Measurements from ENCODE around the gene NCF2.

NCF2 gene, protein sequence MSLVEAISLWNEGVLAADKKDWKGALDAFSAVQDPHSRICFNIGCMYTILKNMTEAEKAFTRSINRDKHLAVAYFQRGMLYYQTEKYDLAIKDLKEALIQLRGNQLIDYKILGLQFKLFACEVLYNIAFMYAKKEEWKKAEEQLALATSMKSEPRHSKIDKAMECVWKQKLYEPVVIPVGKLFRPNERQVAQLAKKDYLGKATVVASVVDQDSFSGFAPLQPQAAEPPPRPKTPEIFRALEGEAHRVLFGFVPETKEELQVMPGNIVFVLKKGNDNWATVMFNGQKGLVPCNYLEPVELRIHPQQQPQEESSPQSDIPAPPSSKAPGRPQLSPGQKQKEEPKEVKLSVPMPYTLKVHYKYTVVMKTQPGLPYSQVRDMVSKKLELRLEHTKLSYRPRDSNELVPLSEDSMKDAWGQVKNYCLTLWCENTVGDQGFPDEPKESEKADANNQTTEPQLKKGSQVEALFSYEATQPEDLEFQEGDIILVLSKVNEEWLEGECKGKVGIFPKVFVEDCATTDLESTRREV
- long read RNA-seq, transcript NCF2-201 (15 exons, 2,226 nt), result major isoform, 23 of 29 reads
- long read RNA-seq, partial matches to known transcripts, result 0 of 29 reads
- long read RNA-seq, other reads (novel, unspliced or antisense), result 6 of 29 reads

DNA sequence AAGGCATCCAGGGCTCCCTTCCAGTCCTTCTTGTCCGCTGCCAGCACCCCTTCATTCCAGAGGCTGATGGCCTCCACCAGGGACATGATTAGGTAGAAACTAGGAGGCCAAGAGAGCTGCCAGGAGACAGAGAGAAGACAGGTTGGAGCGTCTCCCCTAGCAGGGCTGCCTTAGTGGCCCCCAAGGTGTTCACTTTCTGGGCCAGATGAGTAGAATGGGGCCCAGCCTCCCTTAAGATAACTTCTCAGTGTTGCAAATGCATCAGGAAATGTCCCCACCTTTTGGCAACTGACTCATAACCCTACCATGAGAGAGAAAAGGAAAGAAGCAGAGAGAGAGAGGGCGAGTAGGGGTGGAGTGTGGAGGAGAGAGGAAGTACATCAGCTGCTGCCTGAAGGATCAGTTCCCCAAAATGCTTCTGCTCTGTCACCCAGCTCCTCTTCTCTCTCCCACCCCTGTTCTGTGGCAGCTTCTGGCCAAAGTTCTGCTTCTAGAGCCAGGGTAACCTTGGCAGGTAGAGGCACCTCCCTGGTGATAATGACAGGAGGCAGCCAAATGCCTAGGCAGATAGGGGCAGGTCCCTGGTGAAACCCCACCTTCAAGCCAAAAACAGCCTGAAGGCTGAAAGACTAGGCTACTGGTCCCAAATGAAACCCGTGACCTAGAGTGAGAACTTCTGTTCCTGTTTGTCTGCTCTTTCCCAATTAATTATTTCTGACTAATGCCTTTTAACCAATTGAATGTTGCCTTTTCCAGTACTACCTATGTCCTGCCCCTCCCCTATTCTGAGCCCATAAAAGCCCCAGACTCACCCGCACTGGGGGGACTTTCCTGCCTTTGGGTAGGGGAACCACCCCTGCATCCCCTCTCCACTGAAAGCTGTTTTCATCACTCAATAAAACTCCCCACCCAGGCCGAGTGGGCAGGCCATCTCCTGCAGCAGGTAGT, at the start of gene NCF2:
Gene NCF2 (minus strand): TSS at position 216 of the 948 bp plus-strand sequence. CDS start 130 bp downstream, at position 86.
- peak; percentile 95 to 97 for DNase-seq (ENCODE audit: low read depth in 1 of 2, low spot score in 1 of 2)
- H3K27ac ChIP-seq (replicated peaks), result peak within 1 kb of the TSS; percentile 85
- TF ChIP-seq POLR2AphosphoS5 (IDR thresholded peaks at IDR 0.05; ENCODE audit: low read depth), result peak; percentile 92
- TF ChIP-seq, protein P1, sequence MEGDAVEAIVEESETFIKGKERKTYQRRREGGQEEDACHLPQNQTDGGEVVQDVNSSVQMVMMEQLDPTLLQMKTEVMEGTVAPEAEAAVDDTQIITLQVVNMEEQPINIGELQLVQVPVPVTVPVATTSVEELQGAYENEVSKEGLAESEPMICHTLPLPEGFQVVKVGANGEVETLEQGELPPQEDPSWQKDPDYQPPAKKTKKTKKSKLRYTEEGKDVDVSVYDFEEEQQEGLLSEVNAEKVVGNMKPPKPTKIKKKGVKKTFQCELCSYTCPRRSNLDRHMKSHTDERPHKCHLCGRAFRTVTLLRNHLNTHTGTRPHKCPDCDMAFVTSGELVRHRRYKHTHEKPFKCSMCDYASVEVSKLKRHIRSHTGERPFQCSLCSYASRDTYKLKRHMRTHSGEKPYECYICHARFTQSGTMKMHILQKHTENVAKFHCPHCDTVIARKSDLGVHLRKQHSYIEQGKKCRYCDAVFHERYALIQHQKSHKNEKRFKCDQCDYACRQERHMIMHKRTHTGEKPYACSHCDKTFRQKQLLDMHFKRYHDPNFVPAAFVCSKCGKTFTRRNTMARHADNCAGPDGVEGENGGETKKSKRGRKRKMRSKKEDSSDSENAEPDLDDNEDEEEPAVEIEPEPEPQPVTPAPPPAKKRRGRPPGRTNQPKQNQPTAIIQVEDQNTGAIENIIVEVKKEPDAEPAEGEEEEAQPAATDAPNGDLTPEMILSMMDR (IDR thresholded peaks at IDR 0.05; ENCODE audit: insufficient read depth, low read length), result no peak
- peak; percentile 100 for TF ChIP-seq SPI1 (IDR thresholded peaks at IDR 0.05; ENCODE audit: borderline replicate concordance, low read depth)
- TF ChIP-seq, protein P2, sequence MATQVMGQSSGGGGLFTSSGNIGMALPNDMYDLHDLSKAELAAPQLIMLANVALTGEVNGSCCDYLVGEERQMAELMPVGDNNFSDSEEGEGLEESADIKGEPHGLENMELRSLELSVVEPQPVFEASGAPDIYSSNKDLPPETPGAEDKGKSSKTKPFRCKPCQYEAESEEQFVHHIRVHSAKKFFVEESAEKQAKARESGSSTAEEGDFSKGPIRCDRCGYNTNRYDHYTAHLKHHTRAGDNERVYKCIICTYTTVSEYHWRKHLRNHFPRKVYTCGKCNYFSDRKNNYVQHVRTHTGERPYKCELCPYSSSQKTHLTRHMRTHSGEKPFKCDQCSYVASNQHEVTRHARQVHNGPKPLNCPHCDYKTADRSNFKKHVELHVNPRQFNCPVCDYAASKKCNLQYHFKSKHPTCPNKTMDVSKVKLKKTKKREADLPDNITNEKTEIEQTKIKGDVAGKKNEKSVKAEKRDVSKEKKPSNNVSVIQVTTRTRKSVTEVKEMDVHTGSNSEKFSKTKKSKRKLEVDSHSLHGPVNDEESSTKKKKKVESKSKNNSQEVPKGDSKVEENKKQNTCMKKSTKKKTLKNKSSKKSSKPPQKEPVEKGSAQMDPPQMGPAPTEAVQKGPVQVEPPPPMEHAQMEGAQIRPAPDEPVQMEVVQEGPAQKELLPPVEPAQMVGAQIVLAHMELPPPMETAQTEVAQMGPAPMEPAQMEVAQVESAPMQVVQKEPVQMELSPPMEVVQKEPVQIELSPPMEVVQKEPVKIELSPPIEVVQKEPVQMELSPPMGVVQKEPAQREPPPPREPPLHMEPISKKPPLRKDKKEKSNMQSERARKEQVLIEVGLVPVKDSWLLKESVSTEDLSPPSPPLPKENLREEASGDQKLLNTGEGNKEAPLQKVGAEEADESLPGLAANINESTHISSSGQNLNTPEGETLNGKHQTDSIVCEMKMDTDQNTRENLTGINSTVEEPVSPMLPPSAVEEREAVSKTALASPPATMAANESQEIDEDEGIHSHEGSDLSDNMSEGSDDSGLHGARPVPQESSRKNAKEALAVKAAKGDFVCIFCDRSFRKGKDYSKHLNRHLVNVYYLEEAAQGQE (IDR thresholded peaks at IDR 0.05; ENCODE audit: insufficient replicate concordance, low read depth), result peak; percentile 31
- peak; percentile 19; the same call in 1 of the 2 replicates for TF ChIP-seq GABPA (IDR thresholded peaks at IDR 0.05; ENCODE audit: low read depth)
- peak within 1 kb of the TSS; percentile 37 for H3K4me3 ChIP-seq (replicated peaks; ENCODE audit: insufficient read depth, low read length)
- H3K27me3 ChIP-seq (ENCODE audit: insufficient read depth, poor library complexity, severe bottlenecking), result no peaks in the 10 kb centered on the region

DNA sequence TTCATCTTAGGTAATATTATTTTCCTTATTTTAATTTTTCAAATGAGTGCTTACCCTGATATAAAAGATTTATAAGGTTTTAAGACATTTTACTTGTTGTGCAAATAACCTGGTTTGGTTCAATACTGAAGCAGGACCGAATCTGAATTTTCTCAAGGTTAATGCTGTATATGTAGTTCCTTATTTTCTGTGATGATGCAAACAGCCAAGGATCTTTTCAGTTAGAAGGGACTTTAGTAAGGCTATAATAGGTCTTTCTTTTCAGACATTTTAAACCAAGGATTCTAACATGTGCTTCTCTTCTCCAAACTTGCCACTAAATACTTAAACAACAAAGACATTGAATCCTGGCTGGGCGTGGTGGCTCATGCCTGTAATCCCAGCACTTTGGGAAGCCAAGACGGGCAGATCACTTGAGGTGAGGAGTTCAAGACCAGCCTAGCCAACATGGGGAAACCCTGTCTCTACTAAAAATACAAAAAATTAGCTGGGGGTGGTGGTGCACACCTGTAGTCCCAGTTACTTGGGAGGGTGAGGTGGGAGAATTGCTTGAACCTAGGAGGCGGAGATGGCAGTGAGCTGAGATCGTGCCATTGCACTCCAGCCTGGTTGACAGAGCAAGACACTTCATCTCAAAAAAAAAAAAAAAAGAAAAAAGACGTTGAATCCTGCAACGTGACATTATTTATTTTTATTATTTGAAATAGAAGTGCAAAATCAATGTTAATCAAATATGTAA, 48.6 kb upstream of the NCF2 start:
- H3K4me3 ChIP-seq (replicated peaks; ENCODE audit: insufficient read depth, low read length), result no peak overlapping the region
- TF ChIP-seq GABPA (IDR thresholded peaks at IDR 0.05; ENCODE audit: low read depth) (no peak), POLR2AphosphoS5 (IDR thresholded peaks at IDR 0.05; ENCODE audit: low read depth) (no peak), SPI1 (IDR thresholded peaks at IDR 0.05; ENCODE audit: borderline replicate concordance, low read depth) (peak; percentile 39; the same call in 1 of the 2 replicates)
- TF ChIP-seq, protein P2 (IDR thresholded peaks at IDR 0.05; ENCODE audit: insufficient replicate concordance, low read depth), result no peak
- TF ChIP-seq, protein P1 (IDR thresholded peaks at IDR 0.05; ENCODE audit: insufficient read depth, low read length), result no peak
- DNase-seq (ENCODE audit: low read depth in 1 of 2, low spot score in 1 of 2), result peak in 1 of 2 experiments; percentile 27
- H3K27ac ChIP-seq (replicated peaks), result peak overlapping the region; percentile 40
- H3K27me3 ChIP-seq (ENCODE audit: insufficient read depth, poor library complexity, severe bottlenecking), result no peaks in the 10 kb centered on the region

DNA sequence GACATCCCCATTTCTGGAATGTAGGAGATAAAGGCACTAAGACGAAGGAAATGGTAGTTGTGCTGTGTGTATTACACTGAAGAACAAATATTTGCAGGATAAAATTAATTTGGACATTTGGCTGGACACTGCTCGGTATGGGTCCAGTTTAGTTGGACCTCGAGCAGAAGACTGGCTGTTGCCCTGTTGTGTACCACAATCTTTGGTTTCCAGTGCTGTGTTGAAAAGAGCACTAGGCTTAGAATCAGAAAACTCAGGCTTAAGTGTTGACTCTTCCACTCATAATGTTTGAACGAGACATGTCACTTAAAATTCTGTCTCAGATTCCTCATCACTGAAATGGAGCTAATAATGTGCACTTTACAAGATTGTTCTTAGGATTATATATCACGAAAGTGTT, 46.5 kb upstream of the NCF2 start:
- DNase-seq (ENCODE audit: low read depth in 1 of 2, low spot score in 1 of 2), result no peak
- Histone ChIP-seq H3K27ac (replicated peaks) (no peak overlapping the region), H3K4me3 (replicated peaks; ENCODE audit: insufficient read depth, low read length) (no peak overlapping the region), H3K27me3 (ENCODE audit: insufficient read depth, poor library complexity, severe bottlenecking) (no peaks in the 10 kb centered on the region)
- TF ChIP-seq, protein P1 (IDR thresholded peaks at IDR 0.05; ENCODE audit: insufficient read depth, low read length), result no peak
- TF ChIP-seq, protein P2 (IDR thresholded peaks at IDR 0.05; ENCODE audit: insufficient replicate concordance, low read depth), result no peak
- no peak for TF ChIP-seq SPI1 (IDR thresholded peaks at IDR 0.05; ENCODE audit: borderline replicate concordance, low read depth)
- no peak for TF ChIP-seq GABPA (IDR thresholded peaks at IDR 0.05; ENCODE audit: low read depth)
- TF ChIP-seq POLR2AphosphoS5 (IDR thresholded peaks at IDR 0.05; ENCODE audit: low read depth), result no peak
